ENCODE measurements around the gene CLK1.

- TF ChIP-seq, protein P1, sequence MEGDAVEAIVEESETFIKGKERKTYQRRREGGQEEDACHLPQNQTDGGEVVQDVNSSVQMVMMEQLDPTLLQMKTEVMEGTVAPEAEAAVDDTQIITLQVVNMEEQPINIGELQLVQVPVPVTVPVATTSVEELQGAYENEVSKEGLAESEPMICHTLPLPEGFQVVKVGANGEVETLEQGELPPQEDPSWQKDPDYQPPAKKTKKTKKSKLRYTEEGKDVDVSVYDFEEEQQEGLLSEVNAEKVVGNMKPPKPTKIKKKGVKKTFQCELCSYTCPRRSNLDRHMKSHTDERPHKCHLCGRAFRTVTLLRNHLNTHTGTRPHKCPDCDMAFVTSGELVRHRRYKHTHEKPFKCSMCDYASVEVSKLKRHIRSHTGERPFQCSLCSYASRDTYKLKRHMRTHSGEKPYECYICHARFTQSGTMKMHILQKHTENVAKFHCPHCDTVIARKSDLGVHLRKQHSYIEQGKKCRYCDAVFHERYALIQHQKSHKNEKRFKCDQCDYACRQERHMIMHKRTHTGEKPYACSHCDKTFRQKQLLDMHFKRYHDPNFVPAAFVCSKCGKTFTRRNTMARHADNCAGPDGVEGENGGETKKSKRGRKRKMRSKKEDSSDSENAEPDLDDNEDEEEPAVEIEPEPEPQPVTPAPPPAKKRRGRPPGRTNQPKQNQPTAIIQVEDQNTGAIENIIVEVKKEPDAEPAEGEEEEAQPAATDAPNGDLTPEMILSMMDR (IDR thresholded peaks at IDR 0.05), result no peak
- no peak for TF ChIP-seq POLR2AphosphoS5 (IDR thresholded peaks at IDR 0.05; ENCODE audit: insufficient read depth in 1 of 2, low read depth in 1 of 2)
Measured at GRCh38 chr2:200878289-200878880, 13.9 kb upstream of the CLK1 start.
